DMS114 treated with DMSO at 0.1 percent for 48 hours (cell line): Measurements from ENCODE around the gene TMEM115.

Experiments
- DNase-seq: peaks from one replicate; lab custom pipeline; 2025; ENCODE audit not compliant: unreplicated experiment; lab: John Stamatoyannopoulos, UW

The TMEM115 gene

GRCh38 chr3:50378024-50378423 is 18.7 kb upstream of the TMEM115 start:
- no peak for DNase-seq

GRCh38 chr3:50375258-50375931 is 16.1 kb upstream of the TMEM115 start:
- DNase-seq: no peak

- DNase-seq: no peak
These were observed 15.3 kb upstream of the TMEM115 start for GRCh38 chr3:50374363-50375257.

GRCh38 chr3:50373146-50374051 is 14.1 kb upstream of the TMEM115 start:
- DNase-seq: no peak

- DNase-seq: no peak
These were observed 13.0 kb upstream of the TMEM115 start for GRCh38 chr3:50372349-50372748.

- DNase-seq: no peak
These were observed 11.9 kb upstream of the TMEM115 start for GRCh38 chr3:50371133-50371685.

GRCh38 chr3:50370594-50370993 is 11.3 kb upstream of the TMEM115 start:
- DNase-seq: no peak

- DNase-seq: no peak
These were observed 9.8 kb upstream of the TMEM115 start for GRCh38 chr3:50369012-50369670.

GRCh38 chr3:50365842-50366220 is 6.5 kb upstream of the TMEM115 start:
- no peak for DNase-seq

GRCh38 chr3:50365080-50365841 is 5.9 kb upstream of the TMEM115 start:
- DNase-seq: no peak

GRCh38 chr3:50364573-50365079 is 5.3 kb upstream of the TMEM115 start:
- DNase-seq: no peak

GRCh38 chr3:50359760-50360110 is 414 bp upstream of the TMEM115 start:
- DNase-seq: no peak

GRCh38 chr3:50358355-50358910 is 888 bp downstream of the TMEM115 start:
- no peak for DNase-seq

- no peak for DNase-seq
These were observed 1.8 kb downstream of the TMEM115 start for GRCh38 chr3:50357481-50357880.

GRCh38 chr3:50356553-50356952 is 2.8 kb downstream of the TMEM115 start:
- DNase-seq: no peak

- no peak for DNase-seq
These were observed 3.3 kb downstream of the TMEM115 start for GRCh38 chr3:50355829-50356552.

- no peak for DNase-seq
These were observed 4.5 kb downstream of the TMEM115 start for GRCh38 chr3:50354850-50355249.

- no peak for DNase-seq
These were observed 5.0 kb downstream of the TMEM115 start for GRCh38 chr3:50354186-50354764.
